Glutamatergic neuron (in vitro differentiated cells): ENCODE measurements around the gene FBXO42. TPM values are rescaled to one million over a fixed set of nuclear protein-coding genes. Genes with fewer than 3 reads are reported as not detected.

ENCODE experiments used
- DNase-seq: peaks from one replicate; pipeline ENCODE4 v3.0.0; 2022
- H3K27ac Mint-ChIP-seq: one replicate; pipeline ENCODE4 v1.8.0; 2020; ENCODE audit warnings: mild to moderate bottlenecking, mixed read lengths, inconsistent platforms; ENCODE audit not compliant: unreplicated experiment
- H3K27me3 Mint-ChIP-seq: one replicate; pipeline ENCODE4 v1.8.0; 2020; ENCODE audit warnings: mild to moderate bottlenecking, moderate library complexity, mixed read lengths, inconsistent platforms; ENCODE audit not compliant: unreplicated experiment
- H3K36me3 Mint-ChIP-seq: one replicate; pipeline ENCODE4 v1.8.0; 2020; ENCODE audit warnings: mild to moderate bottlenecking, mixed read lengths, inconsistent platforms; ENCODE audit not compliant: unreplicated experiment
- H3K4me1 Mint-ChIP-seq: one replicate; pipeline ENCODE4 v1.8.0; 2020; ENCODE audit warnings: mild to moderate bottlenecking, low read depth, mixed read lengths, inconsistent platforms; ENCODE audit not compliant: unreplicated experiment
- H3K4me3 Mint-ChIP-seq: one replicate; pipeline ENCODE4 v1.8.0; 2020; ENCODE audit warnings: mild to moderate bottlenecking, mixed read lengths, inconsistent platforms; ENCODE audit not compliant: unreplicated experiment
- H3K9me3 Mint-ChIP-seq: one replicate; pipeline ENCODE4 v1.8.0; 2020; ENCODE audit warnings: mild to moderate bottlenecking, moderate library complexity, mixed read lengths, inconsistent platforms; ENCODE audit not compliant: unreplicated experiment
- total RNA-seq: library from RNA; stranded (reverse); fragmentation: NEBNext Ultra II Directional; extraction: Animal tissue kit (Norgen Biotek cat#: 25700); gene quantifications from one replicate; pipeline ENCODE4 v1.2.1, GENCODE V29; 2021; ENCODE audit not compliant: unreplicated experiment
- TF ChIP-seq, protein P1 (sequence below): fragments of 200-600 bp; sonication (generic); IDR thresholded peaks from one replicate; pipeline ENCODE4 v1.5.0; 2021; ENCODE audit not compliant: partially characterized antibody, unreplicated experiment

The FBXO42 gene
- total RNA-seq, 1 donor from 2014 or later: 27.7 TPM

DNA sequence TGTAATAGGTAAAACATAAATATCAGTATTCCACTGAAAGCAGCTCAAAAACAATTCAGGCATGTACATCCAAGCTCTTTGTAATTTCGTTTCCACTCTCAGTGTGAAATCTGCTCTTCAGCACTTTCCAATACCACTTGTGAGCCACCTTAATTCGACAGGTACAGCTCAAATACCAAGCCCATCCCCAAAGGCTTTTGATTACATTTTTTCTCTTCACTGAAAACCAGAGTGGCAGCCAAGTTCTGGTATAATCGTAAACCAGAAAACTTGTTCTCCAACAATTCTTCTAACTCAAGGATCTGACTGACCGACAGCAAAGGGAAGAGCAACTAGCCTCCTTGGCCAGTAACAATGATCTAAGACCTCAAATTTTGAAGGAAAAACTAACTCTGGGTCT lies 36.8 kb downstream of the FBXO42 start:
- H3K36me3 Mint-ChIP-seq: no peaks in the 10 kb centered on the region
- H3K27ac Mint-ChIP-seq: no peak overlapping the region
- H3K4me3 Mint-ChIP-seq: no peak overlapping the region
- DNase-seq: no peak
- peaks cover 2% of the 10 kb centered on the region for H3K4me1 Mint-ChIP-seq
- H3K9me3 Mint-ChIP-seq: no peaks in the 10 kb centered on the region
- TF ChIP-seq, protein P1, sequence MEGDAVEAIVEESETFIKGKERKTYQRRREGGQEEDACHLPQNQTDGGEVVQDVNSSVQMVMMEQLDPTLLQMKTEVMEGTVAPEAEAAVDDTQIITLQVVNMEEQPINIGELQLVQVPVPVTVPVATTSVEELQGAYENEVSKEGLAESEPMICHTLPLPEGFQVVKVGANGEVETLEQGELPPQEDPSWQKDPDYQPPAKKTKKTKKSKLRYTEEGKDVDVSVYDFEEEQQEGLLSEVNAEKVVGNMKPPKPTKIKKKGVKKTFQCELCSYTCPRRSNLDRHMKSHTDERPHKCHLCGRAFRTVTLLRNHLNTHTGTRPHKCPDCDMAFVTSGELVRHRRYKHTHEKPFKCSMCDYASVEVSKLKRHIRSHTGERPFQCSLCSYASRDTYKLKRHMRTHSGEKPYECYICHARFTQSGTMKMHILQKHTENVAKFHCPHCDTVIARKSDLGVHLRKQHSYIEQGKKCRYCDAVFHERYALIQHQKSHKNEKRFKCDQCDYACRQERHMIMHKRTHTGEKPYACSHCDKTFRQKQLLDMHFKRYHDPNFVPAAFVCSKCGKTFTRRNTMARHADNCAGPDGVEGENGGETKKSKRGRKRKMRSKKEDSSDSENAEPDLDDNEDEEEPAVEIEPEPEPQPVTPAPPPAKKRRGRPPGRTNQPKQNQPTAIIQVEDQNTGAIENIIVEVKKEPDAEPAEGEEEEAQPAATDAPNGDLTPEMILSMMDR: no peak
- H3K27me3 Mint-ChIP-seq: peaks cover 2% of the 10 kb centered on the region

DNA sequence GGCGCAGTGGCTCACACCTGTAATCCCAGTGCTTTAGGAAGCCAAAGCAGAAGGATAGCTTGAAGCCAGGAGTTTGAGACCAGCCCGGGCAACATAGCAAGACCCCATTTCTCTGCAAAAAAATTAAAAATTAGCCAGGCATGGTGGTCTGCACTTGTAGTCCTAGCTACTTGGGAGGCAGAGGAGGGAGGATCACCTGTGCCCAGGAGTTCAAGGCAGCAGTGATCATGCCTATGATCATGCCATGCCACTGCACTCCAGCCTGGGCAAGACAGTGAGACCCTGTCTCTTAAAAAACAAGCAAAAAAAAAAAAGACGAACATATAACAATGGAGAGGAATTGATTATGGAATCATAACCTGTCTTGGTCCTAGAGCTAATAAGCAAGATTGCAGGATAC lies 45.1 kb downstream of the FBXO42 start:
- H3K27ac Mint-ChIP-seq: no peak overlapping the region
- H3K4me3 Mint-ChIP-seq: no peak overlapping the region
- peaks cover 2% of the 10 kb centered on the region for H3K9me3 Mint-ChIP-seq
- no peaks in the 10 kb centered on the region for H3K27me3 Mint-ChIP-seq
- TF ChIP-seq, protein P1: no peak
- DNase-seq: no peak
- no peaks in the 10 kb centered on the region for H3K4me1 Mint-ChIP-seq
- peaks cover 8% of the 10 kb centered on the region for H3K36me3 Mint-ChIP-seq

DNA sequence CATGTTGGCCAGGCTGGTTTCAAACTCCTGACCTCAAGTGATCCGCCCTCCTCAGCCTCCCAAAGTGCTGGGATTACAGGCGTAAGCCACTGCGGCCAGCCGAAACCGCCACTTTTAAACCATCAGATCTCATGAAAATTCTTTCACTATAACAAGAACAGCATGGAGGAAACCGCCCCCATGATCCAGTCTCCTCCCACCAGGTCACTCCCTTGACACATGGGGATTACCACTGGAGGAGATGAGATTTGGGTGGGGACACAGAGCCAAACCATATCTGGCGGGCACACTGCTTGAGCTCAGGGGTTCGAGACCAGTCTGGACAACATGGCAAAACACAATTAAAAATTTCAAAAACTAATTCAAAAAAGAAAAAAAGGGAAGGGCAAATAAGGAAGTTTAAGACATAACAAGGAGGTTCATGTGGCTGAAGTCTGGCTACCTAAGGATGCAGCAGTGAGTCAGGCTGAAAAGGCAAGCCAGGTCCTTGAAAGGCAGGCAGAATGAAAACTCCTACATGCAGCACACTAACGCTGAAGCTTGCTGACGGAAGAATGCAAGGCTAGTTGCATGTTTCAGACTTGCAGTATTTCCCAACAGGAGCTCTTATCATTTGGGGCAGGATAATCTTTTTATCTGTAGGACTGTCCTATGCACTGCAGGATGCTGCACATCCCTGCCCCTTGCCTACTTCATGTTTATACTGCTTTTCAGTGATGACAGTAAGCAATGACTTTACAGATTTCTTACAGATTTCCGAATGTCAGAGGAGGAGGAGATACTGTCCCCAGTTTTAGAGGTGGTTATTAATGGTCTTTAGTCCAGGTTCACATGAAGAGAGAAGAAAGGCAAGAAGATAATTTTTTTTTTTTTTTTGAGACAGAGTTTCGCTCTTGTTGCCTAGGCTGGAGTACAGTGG lies 49.3 kb downstream of the FBXO42 start:
- no peak overlapping the region for H3K4me3 Mint-ChIP-seq
- H3K27me3 Mint-ChIP-seq: no peaks in the 10 kb centered on the region
- no peak overlapping the region for H3K27ac Mint-ChIP-seq
- TF ChIP-seq, protein P1: no peak
- peaks cover 2% of the 10 kb centered on the region for H3K9me3 Mint-ChIP-seq
- DNase-seq: no peak
- peaks cover 8% of the 10 kb centered on the region for H3K36me3 Mint-ChIP-seq
- H3K4me1 Mint-ChIP-seq: no peaks in the 10 kb centered on the region

DNA sequence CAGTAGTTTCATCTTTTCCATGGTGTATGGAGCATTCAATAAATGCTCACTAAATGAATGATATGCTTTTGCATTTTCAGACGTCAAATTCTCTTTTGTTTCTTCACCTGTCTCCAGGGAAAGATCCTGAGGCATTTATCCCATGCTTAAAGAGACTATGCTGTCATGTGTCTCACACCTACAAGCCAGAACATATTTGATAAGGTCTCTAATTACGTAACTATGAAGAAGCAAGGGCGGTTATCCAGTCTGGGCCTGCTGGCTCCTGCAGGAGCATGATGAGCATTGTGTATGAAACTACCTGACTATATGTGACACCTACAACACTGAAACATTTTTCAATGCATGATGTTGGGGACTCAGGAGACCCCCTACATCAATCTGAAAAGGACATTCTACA lies 51.8 kb downstream of the FBXO42 start:
- no peak overlapping the region for H3K4me3 Mint-ChIP-seq
- no peaks in the 10 kb centered on the region for H3K27me3 Mint-ChIP-seq
- no peak overlapping the region for H3K27ac Mint-ChIP-seq
- no peaks in the 10 kb centered on the region for H3K4me1 Mint-ChIP-seq
- peaks cover 4% of the 10 kb centered on the region for H3K36me3 Mint-ChIP-seq
- no peaks in the 10 kb centered on the region for H3K9me3 Mint-ChIP-seq
- no peak for DNase-seq
- TF ChIP-seq, protein P1: no peak

DNA sequence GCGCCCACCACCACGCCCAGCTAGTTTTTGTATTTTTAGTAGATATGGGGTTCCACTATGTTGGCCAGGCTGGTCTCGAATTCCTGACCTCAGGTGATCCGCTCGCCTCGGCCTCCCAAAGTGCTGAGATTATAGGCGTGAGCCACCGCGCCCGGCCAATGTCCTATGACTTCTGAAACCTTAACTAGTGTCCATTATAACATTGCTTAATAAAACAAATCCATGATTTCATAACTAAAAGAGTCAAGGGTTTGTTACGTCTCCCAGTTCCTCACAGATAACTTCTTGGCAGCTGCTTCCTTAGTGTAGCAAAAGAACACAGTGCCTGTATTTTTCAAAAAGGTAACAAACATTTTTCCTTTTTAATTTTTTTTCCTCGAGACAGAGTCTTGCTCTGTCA lies 53.6 kb downstream of the FBXO42 start:
- no peaks in the 10 kb centered on the region for H3K9me3 Mint-ChIP-seq
- peaks cover 4% of the 10 kb centered on the region for H3K4me1 Mint-ChIP-seq
- H3K4me3 Mint-ChIP-seq: no peak overlapping the region
- H3K27me3 Mint-ChIP-seq: no peaks in the 10 kb centered on the region
- H3K36me3 Mint-ChIP-seq: peaks cover 4% of the 10 kb centered on the region
- TF ChIP-seq, protein P1: no peak
- DNase-seq: no peak
- no peak overlapping the region for H3K27ac Mint-ChIP-seq
